Measurements from ENCODE around the gene SRP72. TPM values are rescaled to one million over a fixed set of nuclear protein-coding genes. Genes with fewer than 3 reads are reported as not detected.
"Not testable (repeated sequence)": the region's sequence is repeated elsewhere in the genome, so short reads cannot be mapped to it uniquely, and the experiment has no call there.

The SRP72 gene
- total RNA-seq, 1 experiment from 2014 or later, result 18.3 TPM

DNA sequence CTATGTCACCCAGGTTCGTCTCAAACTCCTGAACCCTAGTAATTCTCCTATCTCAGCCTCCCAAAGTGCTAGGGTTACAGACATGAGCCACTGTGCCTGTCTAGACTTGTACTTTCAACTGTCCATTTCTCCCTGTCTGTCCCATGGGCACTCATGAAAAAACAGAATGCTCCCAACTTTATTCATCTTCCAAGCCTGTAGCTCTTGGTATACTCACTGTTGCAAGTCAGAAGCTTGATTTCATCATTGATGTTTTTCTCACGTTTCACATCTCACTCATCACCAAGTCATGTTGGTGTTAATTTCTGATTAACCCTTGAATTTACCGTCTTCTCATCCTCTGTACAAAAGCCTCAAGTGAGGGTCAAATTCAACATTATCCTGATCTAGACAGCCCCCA, 7.3 kb upstream of the SRP72 start:
- DNase-seq (ENCODE audit: low read depth), result no peak
- in situ Hi-C loops (cut with HindIII; ENCODE audit: low pct_unique_long_range_greater_than_20kb, low sequenced_read_pairs), result no loop called here

DNA sequence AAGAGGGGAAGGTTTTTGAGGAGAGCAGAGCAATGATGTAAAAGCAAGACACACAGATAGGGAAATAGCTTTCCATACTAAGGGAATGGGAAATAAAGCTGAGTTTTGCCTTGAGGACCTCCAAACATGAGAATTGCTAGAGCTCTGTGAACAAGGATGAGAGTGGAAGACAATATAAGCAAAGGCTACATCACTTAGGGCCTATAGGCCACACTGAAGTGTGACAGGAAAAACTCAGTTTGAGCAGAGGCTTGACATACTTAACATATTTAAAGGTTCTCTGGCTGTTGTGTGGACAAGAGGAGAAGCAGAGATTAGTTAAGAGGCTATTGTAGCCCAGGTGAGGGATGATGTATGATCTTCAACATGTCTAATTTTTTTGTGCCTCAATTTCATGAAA, 5.3 kb upstream of the SRP72 start:
- DNase-seq (ENCODE audit: low read depth), result no peak
- in situ Hi-C loops (cut with HindIII; ENCODE audit: low pct_unique_long_range_greater_than_20kb, low sequenced_read_pairs), result no loop called here

GRCh38 chr4:56463711-56464110, 3.7 kb upstream of the SRP72 start:
- DNase-seq (ENCODE audit: low read depth), result no peak
- in situ Hi-C loops (cut with HindIII; ENCODE audit: low pct_unique_long_range_greater_than_20kb, low sequenced_read_pairs), result no loop called here

DNA sequence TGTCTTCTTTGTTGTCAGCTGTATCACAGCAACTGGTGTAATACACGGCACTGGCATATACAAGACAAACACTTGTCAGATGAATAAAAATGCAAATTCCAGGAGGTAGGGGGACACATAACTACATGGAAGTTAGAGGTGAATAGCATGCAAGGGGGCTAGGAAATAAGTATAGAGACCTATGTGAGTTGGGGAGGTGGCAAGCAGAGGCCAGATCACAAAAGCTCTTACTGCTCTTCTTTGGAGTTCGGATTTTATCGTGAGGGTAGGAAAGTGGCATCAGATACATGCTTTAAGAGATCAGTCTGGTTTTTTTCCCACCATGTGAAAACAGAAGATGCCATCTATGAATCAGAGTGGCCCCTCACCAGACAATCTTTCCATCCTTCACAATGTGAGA, 2.8 kb upstream of the SRP72 start:
- in situ Hi-C loops (cut with HindIII; ENCODE audit: low pct_unique_long_range_greater_than_20kb, low sequenced_read_pairs), result no loop called here
- no peak for DNase-seq (ENCODE audit: low read depth)

- no peak for DNase-seq (ENCODE audit: low read depth)
- in situ Hi-C loops (cut with HindIII; ENCODE audit: low pct_unique_long_range_greater_than_20kb, low sequenced_read_pairs), result no loop called here
Measured at GRCh38 chr4:56465599-56466295, 1.7 kb upstream of the SRP72 start.

- in situ Hi-C loops (cut with HindIII; ENCODE audit: low pct_unique_long_range_greater_than_20kb, low sequenced_read_pairs), result not testable (repeated sequence)
Measured at GRCh38 chr4:56466296-56466761, 1.1 kb upstream of the SRP72 start.

GRCh38 chr4:56466910-56467283, 520 bp upstream of the SRP72 start:
- DNase-seq (ENCODE audit: low read depth), result no peak
- in situ Hi-C loops (cut with HindIII; ENCODE audit: low pct_unique_long_range_greater_than_20kb, low sequenced_read_pairs), result no loop called here

More at GRCh38 chr4:56466296-56466761, 1.1 kb upstream of the SRP72 start:
- DNase-seq (ENCODE audit: low read depth), result peak; percentile 57

- DNase-seq (ENCODE audit: low read depth), result peak; percentile 39
Measured at GRCh38 chr4:56468097-56468422, 643 bp downstream of the SRP72 start.

GRCh38 chr4:56469489-56470210, 2.2 kb downstream of the SRP72 start:
- in situ Hi-C loops (cut with HindIII; ENCODE audit: low pct_unique_long_range_greater_than_20kb, low sequenced_read_pairs), result no loop called here
- DNase-seq (ENCODE audit: low read depth), result no peak

More at GRCh38 chr4:56468097-56468422, 643 bp downstream of the SRP72 start:
- in situ Hi-C loops (cut with HindIII; ENCODE audit: low pct_unique_long_range_greater_than_20kb, low sequenced_read_pairs), result no loop called here

- in situ Hi-C loops (cut with HindIII; ENCODE audit: low pct_unique_long_range_greater_than_20kb, low sequenced_read_pairs), result no loop called here
- no peak for DNase-seq (ENCODE audit: low read depth)
Measured at GRCh38 chr4:56475917-56476316, 8.5 kb downstream of the SRP72 start.

DNA sequence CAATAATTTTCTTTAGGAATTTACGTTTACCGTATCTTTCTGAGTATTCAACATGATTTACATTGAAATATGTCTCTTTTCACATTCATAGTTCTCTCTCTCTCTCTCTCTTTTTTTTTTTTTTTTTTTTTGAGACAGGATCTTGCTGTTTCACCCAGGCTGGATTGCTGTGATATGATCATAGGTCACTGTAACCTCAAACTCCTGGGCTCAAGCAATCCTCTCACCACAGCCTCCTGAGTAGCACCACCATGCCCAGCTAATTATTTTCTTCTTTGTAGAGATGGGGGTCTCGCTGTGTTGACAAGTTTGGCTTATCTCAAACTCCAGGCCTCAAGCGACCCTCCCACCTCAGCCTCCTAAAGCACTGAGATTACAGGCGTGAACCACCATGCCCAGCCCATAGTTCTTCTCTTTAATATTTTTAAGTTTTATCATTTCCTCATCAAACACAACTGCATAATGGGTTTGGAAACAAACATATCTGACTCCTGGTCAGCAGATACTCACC, 9.8 kb downstream of the SRP72 start:
- DNase-seq (ENCODE audit: low read depth), result no peak
- in situ Hi-C loops (cut with HindIII; ENCODE audit: low pct_unique_long_range_greater_than_20kb, low sequenced_read_pairs), result no loop called here

DNA sequence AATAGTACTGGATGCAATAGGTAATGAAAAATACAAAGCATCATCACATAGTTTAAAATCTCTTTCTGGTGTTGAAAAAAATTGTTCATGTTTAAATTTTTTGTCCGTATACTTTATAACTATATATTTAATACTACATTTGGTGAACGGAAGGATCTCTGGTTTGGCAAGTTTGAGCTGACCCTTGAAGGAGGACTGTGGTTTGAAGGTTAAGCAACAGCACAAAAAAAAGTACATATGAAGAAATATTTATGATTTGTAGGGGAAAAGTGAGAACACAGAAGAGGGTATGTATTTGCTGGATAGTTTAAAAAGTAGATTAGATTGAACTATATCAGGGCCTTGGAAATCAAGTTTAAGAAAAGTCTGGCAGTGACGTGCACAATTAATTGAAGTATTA, 13.3 kb downstream of the SRP72 start:
- DNase-seq (ENCODE audit: low read depth), result no peak
- in situ Hi-C loops (cut with HindIII; ENCODE audit: low pct_unique_long_range_greater_than_20kb, low sequenced_read_pairs), result no loop called here

DNA sequence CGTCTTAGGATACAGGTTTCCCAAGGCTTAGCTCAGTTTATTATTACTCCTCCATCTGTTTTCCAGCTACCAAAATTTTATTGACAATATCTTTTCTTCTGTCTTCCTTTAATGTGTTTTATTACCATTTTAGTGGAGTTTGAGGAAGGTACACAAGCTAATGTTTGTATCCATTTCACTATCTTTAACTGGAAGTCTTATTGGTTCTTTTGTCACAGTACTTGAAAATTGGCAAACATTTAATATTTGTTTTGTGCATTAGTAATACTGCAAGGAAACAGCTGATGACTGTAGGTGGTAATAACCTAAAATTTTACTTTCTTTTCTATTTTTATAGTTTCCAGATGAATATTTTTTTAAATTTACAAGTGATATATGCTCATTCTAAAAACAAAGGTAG, 28.8 kb downstream of the SRP72 start:
- in situ Hi-C loops (cut with HindIII; ENCODE audit: low pct_unique_long_range_greater_than_20kb, low sequenced_read_pairs), result no loop called here
- no peak for DNase-seq (ENCODE audit: low read depth)

DNA sequence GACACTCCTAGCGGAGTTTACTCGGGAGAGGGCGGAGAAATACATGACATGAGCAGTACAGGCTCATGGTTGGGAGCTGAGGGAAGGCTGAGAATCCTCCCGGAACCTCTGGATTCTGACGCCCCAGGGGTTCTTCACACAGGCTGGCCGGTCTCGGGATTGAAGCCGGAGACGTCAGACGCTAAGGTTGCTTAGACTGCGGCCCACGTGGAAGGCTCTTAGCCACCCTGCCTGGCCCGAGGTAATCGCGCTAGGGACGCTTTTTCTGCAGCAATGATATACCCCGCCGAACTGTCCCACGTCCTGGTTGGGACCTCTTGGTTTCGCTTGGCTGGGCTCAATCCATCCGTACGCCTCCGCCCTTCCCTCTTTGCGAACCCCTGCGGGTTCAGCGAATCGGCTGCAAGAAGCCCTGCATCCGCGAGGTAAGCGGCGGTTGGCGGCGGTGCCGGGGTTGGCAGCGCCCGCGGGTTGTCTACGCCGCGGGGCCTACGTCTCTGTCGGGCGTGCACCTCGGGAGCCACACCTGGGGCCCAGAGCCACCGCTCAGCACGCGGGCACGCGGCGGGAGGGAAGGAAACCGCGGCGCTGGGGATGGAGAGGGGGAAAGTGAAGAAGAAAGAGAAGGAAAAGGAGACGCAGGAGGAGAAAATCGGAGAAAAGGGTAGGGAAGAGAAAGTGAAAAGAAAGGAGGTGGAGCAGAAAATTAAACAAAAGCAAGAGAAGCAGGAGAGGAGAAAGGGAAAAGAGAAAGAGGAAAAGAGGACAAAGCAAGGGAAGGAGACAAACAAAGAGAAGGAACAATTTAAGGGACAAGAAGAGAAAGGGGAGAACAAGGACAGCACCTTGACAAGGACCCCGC, 38.1 kb downstream of the SRP72 start, which contains the start of gene ARL9:
Gene ARL9 (plus strand): TSS at position 523 of the 862 bp plus-strand sequence. CDS start 72 bp downstream, at position 595.
- DNase-seq (ENCODE audit: low read depth), result no peak
- in situ Hi-C loops (cut with HindIII; ENCODE audit: low pct_unique_long_range_greater_than_20kb, low sequenced_read_pairs), result no loop called here

DNA sequence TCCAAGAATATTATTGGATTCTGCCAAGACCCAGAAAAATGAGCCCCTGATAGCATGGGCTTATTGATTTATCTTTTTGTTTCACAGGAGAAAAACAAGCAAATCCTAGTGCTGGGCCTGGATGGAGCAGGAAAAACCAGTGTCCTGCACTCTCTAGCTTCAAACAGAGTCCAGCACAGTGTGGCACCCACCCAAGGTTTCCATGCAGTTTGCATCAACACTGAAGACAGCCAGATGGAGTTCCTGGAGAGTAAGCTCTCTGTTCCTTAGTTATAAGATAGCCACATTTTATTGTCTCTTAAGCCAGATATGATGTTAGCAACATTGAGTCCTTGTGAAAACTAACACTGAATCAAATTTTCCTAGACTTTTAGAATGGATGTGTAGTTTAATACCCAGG, 43.7 kb downstream of the SRP72 start:
- no peak for DNase-seq (ENCODE audit: low read depth)
- in situ Hi-C loops (cut with HindIII; ENCODE audit: low pct_unique_long_range_greater_than_20kb, low sequenced_read_pairs), result no loop called here

DNA sequence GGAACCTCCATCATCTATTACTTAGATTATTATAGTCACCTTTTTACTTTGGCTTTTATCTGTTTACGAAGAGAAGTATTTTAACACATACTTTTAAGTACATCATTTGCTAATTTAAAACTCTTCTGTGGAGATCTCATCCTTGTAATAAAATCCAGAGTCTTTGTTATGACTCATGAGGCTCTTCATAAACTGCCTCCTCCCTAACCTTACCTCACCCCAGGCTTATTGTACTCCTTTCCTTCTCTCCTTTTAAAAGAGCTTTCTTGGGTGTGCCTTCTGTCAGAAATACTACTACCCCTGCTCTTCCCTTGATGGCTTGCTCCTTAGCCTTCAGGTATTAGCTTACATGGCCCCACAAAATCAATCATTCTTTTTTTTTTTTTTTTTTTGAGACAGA, 44.7 kb downstream of the SRP72 start:
- in situ Hi-C loops (cut with HindIII; ENCODE audit: low pct_unique_long_range_greater_than_20kb, low sequenced_read_pairs), result no loop called here
- DNase-seq (ENCODE audit: low read depth), result no peak

DNA sequence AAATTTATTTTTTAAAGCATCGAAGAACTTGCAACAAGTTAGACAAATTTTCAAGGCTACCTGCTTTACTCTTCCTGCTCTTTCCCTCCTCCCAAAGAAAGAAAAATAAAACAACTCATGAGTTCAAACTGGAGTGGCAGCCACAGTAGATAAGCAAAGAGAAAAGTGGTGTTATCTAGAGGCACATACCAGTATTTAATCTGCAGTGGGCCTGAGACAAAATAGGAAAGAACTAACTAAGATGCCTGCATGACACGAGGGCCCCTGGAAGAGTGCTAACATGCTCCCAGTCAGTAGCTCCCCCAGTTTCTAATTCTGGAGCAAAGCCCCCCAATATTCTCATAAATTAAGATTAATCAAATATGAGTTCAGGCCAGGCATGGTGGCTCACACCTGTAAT, 46.1 kb downstream of the SRP72 start:
- no peak for DNase-seq (ENCODE audit: low read depth)
- in situ Hi-C loops (cut with HindIII; ENCODE audit: low pct_unique_long_range_greater_than_20kb, low sequenced_read_pairs), result no loop called here

- peak; percentile 52 for DNase-seq (ENCODE audit: low read depth)
- in situ Hi-C loops (cut with HindIII; ENCODE audit: low pct_unique_long_range_greater_than_20kb, low sequenced_read_pairs), result no loop called here
Measured at GRCh38 chr4:56530269-56531148, 63.1 kb downstream of the SRP72 start.

All from Caki2 (cell line).